Pons (tissue), 1 donor: ENCODE results near the gene OSBP.
"Not testable (repeated sequence)": the region's sequence is repeated elsewhere in the genome, so short reads cannot be mapped to it uniquely, and the experiment has no call there.

Source experiments
- DNase-seq: peaks from one replicate; pipeline ENCODE4 v3.0.0-alpha.2; 2016; ENCODE audit warnings: low spot score

Gene OSBP

DNA sequence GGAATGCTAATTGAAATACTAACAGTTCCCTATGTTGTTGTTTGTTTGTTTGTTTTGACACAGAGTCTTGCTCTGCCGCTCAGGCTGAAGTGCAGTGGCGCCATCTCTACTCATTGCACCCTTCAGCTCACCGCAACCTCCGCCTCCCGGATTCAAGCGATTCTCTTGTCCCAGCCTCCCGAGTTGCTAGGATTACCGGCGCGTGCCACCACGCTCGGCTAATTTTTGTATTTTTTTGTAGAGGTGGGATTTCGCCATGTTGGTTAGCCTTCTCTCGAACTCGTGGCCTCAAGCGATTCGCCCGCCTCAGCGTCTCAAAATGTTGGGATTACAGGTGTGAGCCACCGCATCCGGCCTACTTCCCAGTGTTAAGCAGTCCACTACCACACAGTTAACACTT, 62.3 kb downstream of the OSBP start:
- DNase-seq: no peak

DNA sequence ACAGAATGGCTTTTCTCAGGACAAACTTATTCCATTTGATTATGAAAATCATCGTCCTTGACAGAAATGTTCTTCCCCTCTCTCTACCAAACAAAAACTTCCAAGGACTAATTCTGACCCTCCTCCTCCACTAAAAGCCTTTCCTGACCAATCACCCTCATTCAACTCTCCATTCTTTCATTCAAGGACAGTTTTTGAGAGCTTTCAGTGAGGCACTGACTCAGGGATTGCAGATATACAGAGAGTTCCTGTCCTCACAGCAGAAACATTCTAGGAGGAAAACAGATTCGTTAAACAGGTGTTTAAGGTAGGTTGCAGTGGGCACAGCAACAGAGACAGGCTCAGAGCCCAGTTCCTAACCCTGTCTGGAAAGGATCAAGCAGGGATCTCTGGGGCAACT, 62.7 kb downstream of the OSBP start:
- no peak for DNase-seq

DNA sequence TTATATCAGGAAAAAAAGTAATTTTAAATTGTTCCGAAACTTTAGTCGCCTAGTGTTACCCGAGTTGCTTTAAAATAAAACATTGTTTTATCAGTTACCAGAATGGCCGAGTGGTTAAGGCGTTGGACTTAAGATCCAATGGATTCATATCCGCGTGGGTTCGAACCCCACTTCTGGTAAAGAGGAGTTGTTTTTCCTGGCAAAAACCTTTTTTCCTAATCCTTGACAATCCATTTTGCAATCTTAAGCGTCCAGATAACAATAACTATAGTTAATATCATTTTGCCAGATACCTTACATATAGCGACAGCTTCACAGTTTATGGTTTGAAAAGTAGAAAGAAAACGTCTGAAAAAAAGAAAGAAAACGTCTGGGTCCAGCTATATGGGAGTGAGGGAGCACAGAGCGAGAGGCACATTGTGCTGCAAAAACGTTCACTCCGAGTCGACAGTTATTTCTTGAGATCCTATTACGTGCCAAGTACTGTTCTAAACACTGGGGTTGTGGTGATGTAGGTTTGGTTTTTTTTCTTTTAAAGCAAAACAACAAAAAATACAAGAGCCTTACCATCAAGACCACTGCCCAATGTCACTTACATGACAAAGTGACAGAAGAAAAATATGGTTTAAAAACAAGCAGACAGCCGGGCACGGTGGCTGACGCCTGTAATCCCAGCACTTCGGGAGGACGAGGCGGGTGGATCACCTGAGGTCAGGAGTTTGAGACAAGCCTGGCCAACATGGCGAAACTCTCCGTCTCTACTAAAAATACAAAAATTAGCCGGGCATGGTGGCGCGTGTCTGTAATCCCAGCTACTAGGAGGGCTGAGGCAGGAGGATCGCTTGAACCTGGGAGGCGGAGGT, 63.7 kb downstream of the OSBP start:
- peak; percentile 79 for DNase-seq

DNA sequence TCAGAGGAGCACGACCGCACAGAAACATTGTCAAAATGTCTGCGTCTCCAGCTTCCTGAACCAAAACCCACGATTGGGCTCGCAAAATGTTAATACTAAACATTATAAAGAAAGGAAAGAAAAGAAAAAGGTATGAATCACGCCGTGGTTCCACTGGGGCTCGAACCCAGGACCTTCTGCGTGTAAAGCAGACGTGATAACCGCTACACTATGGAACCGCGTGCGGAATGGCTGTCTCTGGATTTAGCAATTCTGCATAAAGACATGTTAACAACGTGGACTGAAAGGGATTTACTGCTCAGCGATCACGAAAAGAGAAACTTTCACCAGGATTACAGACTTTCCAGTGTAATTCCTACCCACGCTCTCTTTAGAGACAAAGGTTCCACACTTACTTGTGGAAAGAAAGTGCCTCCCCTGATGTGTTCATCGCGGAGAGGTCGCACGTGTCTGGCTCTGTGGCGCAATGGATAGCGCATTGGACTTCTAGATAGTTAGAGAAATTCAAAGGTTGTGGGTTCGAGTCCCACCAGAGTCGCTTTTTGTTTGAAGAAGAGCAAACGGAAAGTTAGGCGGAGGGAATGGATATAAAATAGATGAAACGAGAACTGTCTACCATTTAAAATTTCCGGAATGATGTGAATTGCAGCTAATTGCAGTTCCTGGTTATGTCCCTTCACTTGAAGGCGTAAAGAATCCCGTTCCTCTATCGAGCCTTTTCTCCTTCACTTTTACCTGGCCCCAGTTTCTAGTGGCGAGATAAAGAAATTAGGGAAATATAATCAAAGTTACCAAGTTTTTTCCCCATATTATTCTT, 64.5 kb downstream of the OSBP start:
- peak; percentile 83 for DNase-seq

DNA sequence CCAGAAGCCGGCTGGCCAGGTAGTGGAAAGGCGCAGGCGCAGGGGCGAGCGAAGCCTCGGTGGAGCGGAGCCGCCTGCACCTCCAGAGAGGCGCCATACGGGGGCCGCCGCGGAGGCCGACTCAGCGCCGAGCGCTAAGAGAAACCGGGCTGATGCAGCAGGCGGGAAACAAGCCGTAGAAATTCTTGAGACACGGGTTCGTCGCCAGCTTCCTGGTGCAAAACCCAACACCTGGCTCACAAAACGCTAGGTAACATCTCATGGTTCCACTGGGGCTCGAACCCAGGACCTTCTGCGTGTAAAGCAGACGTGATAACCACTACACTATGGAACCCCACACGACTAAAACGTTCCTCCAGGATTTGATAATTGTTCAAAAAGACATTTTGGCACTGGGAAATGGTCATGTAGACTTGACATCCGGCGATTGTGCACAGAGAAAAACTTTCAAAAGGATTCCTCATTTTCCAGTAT, 65.2 kb downstream of the OSBP start:
- DNase-seq: peak; percentile 92

DNA sequence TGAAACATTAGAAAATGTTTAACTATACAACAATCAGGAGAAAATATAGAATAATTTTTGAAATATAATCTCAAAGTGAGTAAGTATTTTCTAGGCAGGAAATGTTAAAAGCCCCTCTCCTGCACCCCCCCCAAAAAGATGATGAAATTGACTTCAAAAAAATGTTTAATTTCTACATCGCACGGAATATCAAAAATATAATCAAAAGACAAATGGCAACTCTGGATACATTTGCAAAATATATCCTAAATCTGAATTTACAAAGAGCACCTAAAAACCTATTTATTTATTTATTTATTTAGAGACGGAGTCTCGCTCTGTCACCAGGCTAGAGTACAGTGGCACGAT, 67.3 kb downstream of the OSBP start:
- DNase-seq: no peak

DNA sequence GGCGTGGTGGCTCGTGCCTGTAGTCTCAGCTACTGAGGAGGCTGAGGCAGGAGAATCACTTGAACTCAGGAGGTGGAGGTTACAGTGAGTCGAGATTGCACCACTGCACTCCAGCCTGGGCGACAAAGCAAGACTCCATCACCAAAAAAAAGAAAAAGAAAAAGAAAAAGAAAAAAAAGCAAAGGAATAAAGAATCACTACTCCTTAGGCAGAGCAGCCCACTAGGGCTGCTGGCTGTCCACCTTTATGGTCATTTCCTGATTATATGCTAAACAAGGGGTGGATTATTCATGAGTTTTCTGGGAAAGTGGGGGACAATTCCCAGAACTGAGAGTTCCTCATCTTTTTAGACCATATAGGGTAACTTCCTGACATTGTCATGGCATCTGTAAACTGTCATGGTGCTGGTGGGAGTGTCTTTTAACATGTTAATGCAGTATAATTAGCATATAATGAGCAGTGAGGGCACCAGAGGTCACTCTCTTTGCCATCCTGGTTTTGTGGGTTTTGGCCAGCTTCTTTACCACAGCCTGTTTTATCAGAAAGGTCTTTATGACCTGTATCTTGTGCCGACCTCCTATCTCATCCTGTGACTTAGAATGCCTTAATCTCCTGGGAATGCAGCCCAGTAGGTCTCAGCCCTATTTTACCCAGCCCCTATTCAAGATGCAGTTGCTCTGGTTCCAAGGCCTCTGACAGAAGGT, 67.8 kb downstream of the OSBP start:
- DNase-seq: not testable (repeated sequence)

DNA sequence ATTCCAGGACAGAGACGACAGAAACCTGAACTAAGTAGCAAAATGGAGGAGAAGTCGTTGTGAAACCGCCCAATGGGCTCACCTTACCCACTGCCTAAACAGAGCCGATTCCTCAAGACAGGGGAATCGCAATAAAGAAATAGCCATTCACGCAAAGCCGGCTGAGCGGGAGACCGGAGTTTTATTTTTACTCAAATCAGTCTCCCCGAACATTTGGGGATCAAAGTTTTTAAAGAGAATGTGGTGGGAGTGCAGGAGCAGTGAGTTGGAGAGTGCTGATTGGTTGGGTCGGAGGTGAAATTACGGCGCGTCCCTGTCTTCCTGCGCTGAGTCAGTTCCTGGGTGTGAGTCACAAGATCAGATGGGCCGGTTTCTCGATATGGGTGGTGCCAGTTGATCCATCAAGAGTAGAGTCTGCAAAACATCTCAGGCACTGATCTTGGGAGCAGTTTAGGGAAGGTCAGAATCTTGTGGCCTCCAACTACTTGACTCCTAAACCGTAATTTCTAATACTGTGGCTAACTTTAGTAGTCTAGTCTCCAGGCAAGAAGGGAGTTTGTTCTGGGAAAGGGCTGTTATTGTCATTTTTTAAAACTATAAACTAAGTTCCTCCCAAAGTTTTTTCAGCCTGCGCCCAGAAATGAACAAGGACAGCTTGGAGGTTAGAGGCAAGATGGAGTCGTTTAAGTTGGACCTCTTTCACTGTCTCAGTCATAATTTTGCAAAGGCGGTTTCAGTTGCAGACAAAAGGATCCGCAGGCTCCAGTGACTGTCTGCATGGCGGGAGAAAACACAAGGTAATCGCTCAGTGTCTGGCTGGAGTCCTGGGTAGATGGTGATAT, 70.2 kb downstream of the OSBP start:
- no peak for DNase-seq

DNA sequence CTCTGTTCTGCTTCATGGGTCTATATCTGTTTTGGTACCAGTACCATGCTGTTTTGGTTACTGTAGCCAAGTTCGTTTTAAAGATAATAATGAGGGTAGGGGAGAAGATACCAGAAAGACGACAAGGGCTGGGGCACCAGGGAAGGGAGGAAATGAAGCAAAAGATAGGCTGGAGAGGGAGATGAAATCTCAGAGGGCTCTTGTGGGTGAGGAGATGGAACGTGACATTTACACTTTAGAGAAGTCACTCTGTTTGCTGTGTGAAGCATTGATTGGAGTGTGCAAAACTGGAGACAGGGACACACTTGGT, 70.8 kb downstream of the OSBP start:
- no peak for DNase-seq

DNA sequence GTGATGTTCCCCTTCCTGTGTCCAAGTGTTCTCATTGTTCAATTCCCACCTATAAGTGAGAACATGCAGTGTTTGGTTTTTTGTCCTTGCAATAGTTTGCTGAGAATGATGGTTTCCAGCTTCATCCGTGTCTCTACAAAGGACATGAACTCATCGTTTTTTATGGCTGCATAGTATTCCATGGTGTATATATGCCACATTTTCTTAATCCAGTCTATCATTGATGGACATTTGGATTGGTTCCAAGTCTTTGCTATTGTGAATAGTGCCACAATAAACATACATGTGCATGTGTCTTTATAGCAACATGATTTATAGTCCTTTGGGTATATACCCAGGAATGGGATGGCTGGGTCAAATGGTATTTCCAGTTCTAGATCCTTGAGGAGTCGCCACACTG, 71.9 kb downstream of the OSBP start:
- not testable (repeated sequence) for DNase-seq

DNA sequence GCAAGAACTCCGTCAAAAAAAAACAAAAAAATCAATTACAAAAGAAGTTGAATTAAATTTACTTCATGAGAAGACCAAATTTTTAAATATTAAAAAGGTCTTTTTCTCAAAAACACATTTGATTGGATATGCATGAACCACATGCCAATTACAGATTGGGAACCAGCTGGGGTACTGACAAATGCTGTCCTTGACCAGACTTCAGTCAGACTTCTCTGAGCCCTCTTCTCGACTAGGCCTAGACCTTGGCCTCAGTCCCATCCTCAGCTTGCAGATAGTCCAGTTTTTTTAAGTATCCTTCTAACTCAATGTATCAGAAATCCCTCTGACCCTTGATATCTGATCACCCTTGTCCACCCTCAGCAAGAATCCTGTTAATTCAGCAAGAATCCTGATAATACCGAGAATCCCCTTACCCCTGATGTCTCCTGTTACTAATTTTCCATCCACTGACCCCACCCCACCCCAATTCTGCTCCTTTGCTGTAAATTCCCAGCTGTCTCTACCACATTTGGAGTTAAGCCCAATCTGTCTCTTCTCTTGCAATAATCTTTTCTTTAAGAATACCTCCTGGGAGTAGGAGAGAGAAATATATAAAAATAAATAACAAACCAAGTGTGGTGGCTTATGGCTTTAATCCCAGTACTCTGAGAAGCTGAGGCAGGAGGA, 73.3 kb downstream of the OSBP start:
- DNase-seq: no peak

DNA sequence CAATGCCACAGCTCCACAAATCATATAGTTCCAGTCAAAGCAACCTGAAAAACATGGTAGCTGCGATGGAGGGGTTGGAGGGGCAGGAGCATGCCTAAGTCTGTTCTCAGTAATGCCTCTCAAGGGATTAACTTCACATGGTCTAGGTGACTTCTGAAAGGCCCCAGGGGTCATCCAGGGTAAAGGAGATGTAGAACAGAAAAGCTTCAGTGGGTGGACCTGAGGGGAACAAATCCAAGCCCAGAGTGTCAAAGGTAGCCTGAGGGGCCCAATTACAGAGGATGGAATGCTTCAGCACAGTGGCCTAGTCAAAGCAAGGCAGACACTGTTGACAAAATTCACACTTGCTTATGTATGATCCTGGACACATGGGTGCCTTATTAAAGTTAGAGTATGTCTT, 80.9 kb downstream of the OSBP start:
- no peak for DNase-seq

DNA sequence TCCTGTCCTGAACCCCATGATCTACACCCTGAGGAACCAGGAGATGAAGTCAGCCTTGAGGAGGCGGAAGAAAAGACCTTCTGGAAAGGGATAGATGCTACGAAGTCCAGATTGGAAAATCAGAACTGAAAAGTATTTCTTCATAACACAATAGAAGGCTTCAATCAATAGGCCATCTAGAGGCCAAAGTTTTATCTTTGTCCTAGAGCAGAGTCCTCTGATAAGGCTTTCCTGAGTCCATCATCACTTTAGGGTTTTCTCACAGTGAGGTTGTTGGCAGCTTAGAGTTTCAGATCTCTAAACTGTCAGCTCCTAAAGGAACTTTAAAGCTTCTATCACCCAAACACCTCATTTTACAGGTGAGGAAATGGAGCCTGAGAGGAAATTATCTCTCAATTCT, 83.0 kb downstream of the OSBP start:
- DNase-seq: no peak

DNA sequence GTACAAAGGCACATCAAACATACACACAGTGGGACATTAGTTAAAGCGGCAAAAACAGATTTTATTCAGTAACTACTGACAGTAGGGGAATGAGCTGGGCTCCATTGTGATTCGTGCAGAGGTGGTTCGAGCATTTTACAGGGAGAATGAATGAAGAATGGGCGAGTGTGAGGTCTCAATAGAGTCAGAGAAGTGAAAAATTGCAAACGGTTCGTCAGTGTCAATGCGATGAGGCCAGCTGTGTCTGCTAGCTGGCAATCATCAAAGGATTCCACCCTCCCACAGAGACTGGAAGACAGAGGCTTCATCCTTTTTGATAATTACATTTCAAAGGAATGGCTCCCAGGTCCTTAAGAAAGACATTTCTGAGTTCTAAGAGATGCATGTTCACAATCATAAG, 86.9 kb downstream of the OSBP start:
- DNase-seq: no peak
